GM23338 (cell line): ENCODE measurements around the gene CCN5. TPM values are rescaled to one million over a fixed set of nuclear protein-coding genes. Genes with fewer than 3 reads are reported as not detected.
"Not testable (repeated sequence)": the region's sequence is repeated elsewhere in the genome, so short reads cannot be mapped to it uniquely, and the experiment has no call there.

Source experiments
- ATAC-seq: fragments of 200-7000 bp; cut with Tn5 transposase; 3 replicates; pipeline ENCODE4 v1.9.1; 2020
- DNase-seq: peaks from one replicate; pipeline ENCODE4 v3.0.0-alpha.2; 2015; ENCODE audit warnings: low spot score
- H2AFZ ChIP-seq: fragments of 200-600 bp; sonication (generic); 2 replicates; pipeline ENCODE4 v1.8.0; 2016; ENCODE audit warnings: antibody characterized with exemption, mild to moderate bottlenecking, moderate library complexity
- H3F3A ChIP-seq: fragments of 200-600 bp; sonication (generic); replicated peaks from 2 replicates; pipeline ENCODE4 v1.8.0; 2017; ENCODE audit warnings: antibody characterized with exemption, mixed run types, low read depth
- H3K27ac ChIP-seq: fragments of 200-600 bp; sonication (generic); 2 replicates; pipeline ENCODE4 v1.6.1; 2016; ENCODE audit warnings: low read depth
- H3K27me3 ChIP-seq: fragments of 200-600 bp; sonication (generic); 2 replicates; pipeline ENCODE4 v1.8.0; 2016; ENCODE audit warnings: mild to moderate bottlenecking, mixed run types, moderate library complexity; ENCODE audit not compliant: insufficient read depth
- H3K36me3 ChIP-seq: fragments of 200-600 bp; sonication (generic); 2 replicates; pipeline ENCODE4 v1.8.0; 2016; ENCODE audit warnings: mild to moderate bottlenecking; ENCODE audit not compliant: insufficient read depth
- H3K4me1 ChIP-seq: fragments of 200-600 bp; sonication (generic); 2 replicates; pipeline ENCODE4 v1.8.0; 2016; ENCODE audit warnings: mild to moderate bottlenecking, moderate library complexity; ENCODE audit not compliant: insufficient read depth
- H3K4me2 ChIP-seq: fragments of 200-600 bp; sonication (generic); 2 replicates; pipeline ENCODE4 v1.7.1; 2017; ENCODE audit warnings: mixed run types
- H3K4me3 ChIP-seq: fragments of 200-600 bp; sonication (generic); 2 replicates; pipeline ENCODE4 v1.6.1; 2016; ENCODE audit warnings: mixed run types
- H3K79me2 ChIP-seq: fragments of 200-600 bp; sonication (generic); replicated peaks from 2 replicates; pipeline ENCODE4 v1.8.0; 2017; ENCODE audit warnings: mild to moderate bottlenecking; ENCODE audit not compliant: insufficient read depth
- H3K9me2 ChIP-seq: fragments of 200-600 bp; sonication (generic); 2 replicates; pipeline ENCODE4 v1.8.0; 2017; ENCODE audit not compliant: insufficient read depth
- H4K20me1 ChIP-seq: fragments of 200-600 bp; sonication (generic); replicated peaks from 2 replicates; pipeline ENCODE4 v1.8.0; 2017; ENCODE audit warnings: mild to moderate bottlenecking; ENCODE audit not compliant: insufficient read depth
- H3K27ac Mint-ChIP-seq: 2 replicates; pipeline ENCODE4 v1.8.0; 2020; ENCODE audit warnings: inconsistent platforms, mild to moderate bottlenecking, moderate library complexity, mixed read lengths
- H3K27me3 Mint-ChIP-seq: 3 replicates; pipeline ENCODE4 v1.8.0; 2022; ENCODE audit warnings: low read depth, mild to moderate bottlenecking, moderate library complexity, mixed read lengths, inconsistent platforms; ENCODE audit not compliant: insufficient read depth, poor library complexity
- H3K36me3 Mint-ChIP-seq: 3 replicates; pipeline ENCODE4 v1.8.0; 2021; ENCODE audit warnings: low read depth, mild to moderate bottlenecking, inconsistent platforms, moderate library complexity, mixed read lengths
- H3K4me1 Mint-ChIP-seq: 3 replicates; pipeline ENCODE4 v1.8.0; 2020; ENCODE audit warnings: mild to moderate bottlenecking, inconsistent platforms, mixed read lengths
- H3K4me3 Mint-ChIP-seq: 3 replicates; pipeline ENCODE4 v1.8.0; 2021; ENCODE audit warnings: moderate library complexity, mild to moderate bottlenecking, inconsistent platforms, mixed read lengths
- H3K9me3 Mint-ChIP-seq: 3 replicates; pipeline ENCODE4 v1.8.0; 2020; ENCODE audit warnings: moderate library complexity, mild to moderate bottlenecking, inconsistent platforms, mixed read lengths
- CREB1 ChIP-seq: fragments of 250-450 bp; sonication (Bioruptor Pico); IDR thresholded peaks from 2 replicates; pipeline ENCODE4 v1.5.0; 2020; ENCODE audit warnings: low read depth, mild to moderate bottlenecking, moderate library complexity
- CTCF ChIP-seq, 2 experiments: fragments of 200-600 bp in 1 of 2; sonication (generic) in 1 of 2; conservative IDR thresholded peaks; 2 replicates each; pipeline versions ENCODE4 v1.5.1 to v1.6.1; 2016 to 2017; ENCODE audit warnings: antibody characterized with exemption in 2 of 2, low read depth in 2 of 2, mild to moderate bottlenecking in 2 of 2, moderate library complexity in 1 of 2
- ETS1 ChIP-seq: IDR thresholded peaks from 2 replicates; pipeline ENCODE4 v1.6.1; 2016; ENCODE audit warnings: antibody characterized with exemption
- EZH2 ChIP-seq: fragments of 200-600 bp; sonication (generic); IDR thresholded peaks from one replicate; pipeline ENCODE4 v1.8.0; 2017; ENCODE audit warnings: antibody characterized with exemption, mild to moderate bottlenecking, low read depth; ENCODE audit not compliant: unreplicated experiment
- EZH2phosphoT487 ChIP-seq: fragments of 200-600 bp; sonication (generic); IDR thresholded peaks from one replicate; pipeline ENCODE4 v1.8.1; 2018; ENCODE audit warnings: antibody characterized with exemption; ENCODE audit not compliant: unreplicated experiment
- NANOG ChIP-seq: IDR thresholded peaks from 2 replicates; pipeline ENCODE4 v1.6.1; 2016; ENCODE audit warnings: antibody characterized with exemption, borderline replicate concordance
- POLR2AphosphoS5 ChIP-seq: IDR thresholded peaks from 2 replicates; pipeline ENCODE4 v1.6.1; 2016; ENCODE audit warnings: antibody characterized with exemption, low read depth
- STAT1 ChIP-seq: IDR thresholded peaks from one replicate; pipeline ENCODE4 v1.6.1; 2016; ENCODE audit warnings: antibody characterized with exemption; ENCODE audit not compliant: unreplicated experiment
- ZNF114 ChIP-seq: fragments of 250-450 bp; sonication (Bioruptor Pico); IDR thresholded peaks from 2 replicates; pipeline ENCODE4 v1.5.0; 2020; ENCODE audit warnings: mild to moderate bottlenecking, moderate library complexity
- ZNF331 ChIP-seq: fragments of 250-450 bp; sonication (Bioruptor Pico); IDR thresholded peaks from 2 replicates; pipeline ENCODE4 v1.5.0; 2020; ENCODE audit warnings: low read depth, mild to moderate bottlenecking, moderate library complexity
- polyA plus RNA-seq: library from polyadenylated mRNA; unstranded; fragments of >200 nt; fragmentation: Nextera tagmentation; extraction: Ambion mirVana; gene quantifications from 2 replicates; pipeline ENCODE4 v1.2.1, GENCODE V29; 2016
- total RNA-seq: library from RNA; depleted of rRNA; stranded (reverse); fragments of >200 nt; shearing (Covaris generic); gene quantifications from 2 replicates; pipeline ENCODE4 v1.2.3, GENCODE V29; 2014

The CCN5 gene
- total and polyA plus RNA-seq, 2 experiments from 2014 or later: not detected

GRCh38 chr20:44696315-44696714 lies 18.9 kb upstream of the CCN5 start:
- H3K4me1 Mint-ChIP-seq: peaks cover 12% of the 10 kb centered on the region
- no peaks in the 10 kb centered on the region for H3K36me3 Mint-ChIP-seq
- Histone ChIP-seq H2AFZ (no peak overlapping the region), H3K27ac (no peak overlapping the region), H3K36me3 (no peaks in the 10 kb centered on the region), H3K4me2 (no peak overlapping the region), H3K9me2 (no peaks in the 10 kb centered on the region), H3F3A (no peaks in the 10 kb centered on the region), H3K4me3 (no peak overlapping the region), H3K27me3 (no peaks in the 10 kb centered on the region), H3K79me2 (no peaks in the 10 kb centered on the region), H4K20me1 (no peaks in the 10 kb centered on the region), H3K4me1 (peaks cover 13% of the 10 kb centered on the region)
- ATAC-seq (no peak), DNase-seq (peak; percentile 34)
- TF ChIP-seq ZNF331 (CRISPR knock-in tag) (no peak), CREB1 (CRISPR knock-in tag) (no peak), ETS1 (no peak), STAT1 (no peak), CTCF (conservative IDR thresholded peaks at IDR 0.05; ENCODE audit: low read depth in 2 of 2) (0 out of 4 replicates have a peak, but pooled peaks of 1 of the 2 experiments have one; percentile 9)
- H3K4me3 Mint-ChIP-seq: no peak overlapping the region
- no peak overlapping the region for H3K27ac Mint-ChIP-seq
- H3K27me3 Mint-ChIP-seq: no peaks in the 10 kb centered on the region
- peaks cover 3% of the 10 kb centered on the region; the same call in 1 of the 3 replicates for H3K9me3 Mint-ChIP-seq

- not testable (repeated sequence) for H3K36me3 ChIP-seq, H3K4me3 Mint-ChIP-seq, ATAC-seq, DNase-seq, H3K27ac ChIP-seq, H3K79me2 ChIP-seq, H3K9me2 ChIP-seq, H3K4me2 ChIP-seq, H4K20me1 ChIP-seq, H3K4me3 ChIP-seq, H2AFZ ChIP-seq, H3K27me3 ChIP-seq, H3K9me3 Mint-ChIP-seq, H3K27me3 Mint-ChIP-seq, H3K36me3 Mint-ChIP-seq, H3K27ac Mint-ChIP-seq, H3F3A ChIP-seq
- peaks cover 20% of the 10 kb centered on the region for H3K4me1 ChIP-seq
- peaks cover 18% of the 10 kb centered on the region for H3K4me1 Mint-ChIP-seq
Measured at GRCh38 chr20:44697041-44697440, 18.1 kb upstream of the CCN5 start.

GRCh38 chr20:44698351-44698750 lies 16.8 kb upstream of the CCN5 start:
- ATAC-seq (no peak), DNase-seq (no peak)
- Mint-ChIP-seq H3K4me3 (no peak overlapping the region), H3K27me3 (peaks cover 2% of the 10 kb centered on the region), H3K4me1 (peaks cover 18% of the 10 kb centered on the region), H3K36me3 (no peaks in the 10 kb centered on the region), H3K9me3 (no peaks in the 10 kb centered on the region), H3K27ac (no peak overlapping the region)
- no peaks in the 10 kb centered on the region for H3K27me3 ChIP-seq
- TF ChIP-seq POLR2AphosphoS5 (no peak), CREB1 (CRISPR knock-in tag) (no peak), NANOG (no peak), ZNF331 (CRISPR knock-in tag) (no peak), CTCF (conservative IDR thresholded peaks at IDR 0.05; ENCODE audit: low read depth in 2 of 2) (no peak), EZH2phosphoT487 (no peak), ZNF114 (no peak), EZH2 (no peak)
- no peaks in the 10 kb centered on the region for H3K79me2 ChIP-seq
- H2AFZ ChIP-seq: no peak overlapping the region
- H3K36me3 ChIP-seq: no peaks in the 10 kb centered on the region
- H3K27ac ChIP-seq: no peak overlapping the region
- H3K4me2 ChIP-seq: no peak overlapping the region
- H3F3A ChIP-seq: no peaks in the 10 kb centered on the region
- no peak overlapping the region for H3K4me3 ChIP-seq
- peaks cover 20% of the 10 kb centered on the region for H3K4me1 ChIP-seq
- no peaks in the 10 kb centered on the region for H3K9me2 ChIP-seq
- no peaks in the 10 kb centered on the region for H4K20me1 ChIP-seq
